ENCODE measurements around the gene SGPP2. TPM values are rescaled to one million over a fixed set of nuclear protein-coding genes. Genes with fewer than 3 reads are reported as not detected.

Gene SGPP2, protein sequence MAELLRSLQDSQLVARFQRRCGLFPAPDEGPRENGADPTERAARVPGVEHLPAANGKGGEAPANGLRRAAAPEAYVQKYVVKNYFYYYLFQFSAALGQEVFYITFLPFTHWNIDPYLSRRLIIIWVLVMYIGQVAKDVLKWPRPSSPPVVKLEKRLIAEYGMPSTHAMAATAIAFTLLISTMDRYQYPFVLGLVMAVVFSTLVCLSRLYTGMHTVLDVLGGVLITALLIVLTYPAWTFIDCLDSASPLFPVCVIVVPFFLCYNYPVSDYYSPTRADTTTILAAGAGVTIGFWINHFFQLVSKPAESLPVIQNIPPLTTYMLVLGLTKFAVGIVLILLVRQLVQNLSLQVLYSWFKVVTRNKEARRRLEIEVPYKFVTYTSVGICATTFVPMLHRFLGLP
- polyA plus RNA-seq = 10 to 100 TPM in 2 of 4 donors, 1 to 10 TPM in 2; 4.0 to 19.1 (median 8.1) TPM
- long read RNA-seq, donor 1 = 0 reads
- long read RNA-seq, donor 2, partial matches to known transcripts = 0 of 1 reads
- long read RNA-seq, donor 2, other reads (novel, unspliced or antisense) = 0 of 1 reads
- long read RNA-seq, donor 3, partial matches to known transcripts = 0 of 2 reads
- long read RNA-seq, donor 3, other reads (novel, unspliced or antisense) = 0 of 2 reads
- long read RNA-seq, donor 4 = 0 reads
- long read RNA-seq, donor 5, partial matches to known transcripts = 0 of 1 reads
- long read RNA-seq, donor 5, other reads (novel, unspliced or antisense) = 0 of 1 reads
- long read RNA-seq, donor 6 = 0 reads
- long read RNA-seq, donor 7 = 0 reads
- long read RNA-seq, donor 8 = 0 reads
- long read RNA-seq, donor 9, partial matches to known transcripts = 0 of 1 reads
- long read RNA-seq, donor 9, other reads (novel, unspliced or antisense) = 0 of 1 reads
- long read RNA-seq, donor 10, transcript SGPP2-201 (5 exons, 3,336 nt) = major isoform, 5 of 5 reads
- long read RNA-seq, donor 10, partial matches to known transcripts = 0 of 5 reads
- long read RNA-seq, donor 10, other reads (novel, unspliced or antisense) = 0 of 5 reads

- H3K36me3 ChIP-seq (ENCODE audit: control insufficient read depth in 3 of 3, insufficient read depth in 2 of 3, low read depth in 1 of 3, low read length in 3 of 3) = no peaks in the 10 kb centered on the region
- FAIRE-seq = no peak
- H3K4me3 ChIP-seq (ENCODE audit: low read depth in 1 of 3, low read length in 3 of 3) = peak within 1 kb of the TSS; percentile 48 to 84 (median 77)
- peak within 1 kb of the TSS in 2 of 3 donors; percentile 81 to 88 for H3K27ac ChIP-seq (ENCODE audit: low read depth in 1 of 3, low read length in 2 of 3)
- 1 to 3% (median 2%) methylated on average over 24 to 61 of the region's 61 CpGs for WGBS, 3 donors
- DNase-seq = peak; percentile 75 to 79
- no peaks in the 10 kb centered on the region for H3K9me3 ChIP-seq (ENCODE audit: control insufficient read depth in 2 of 2, insufficient read depth in 1 of 2, low read depth in 1 of 2, low read length in 1 of 2)
- H3K27me3 ChIP-seq (ENCODE audit: control insufficient read depth in 3 of 3, insufficient read depth in 3 of 3, low read length in 3 of 3) = peaks cover 0 to 24% (median 10%) of the 10 kb centered on the region in 3 donors
- peaks cover 0 to 30% (median 0%) of the 10 kb centered on the region in 3 donors for H3K4me1 ChIP-seq (ENCODE audit: control insufficient read depth in 3 of 3, insufficient read depth in 2 of 3, low read depth in 1 of 3, low read length in 2 of 3)
Measured at GRCh38 chr2:222424276-222424728, at the start of gene SGPP2. Gene SGPP2, plus strand, starts transcription at chr2:222424543. Its CDS starts 60 bp downstream, at chr2:222424603.

DNA sequence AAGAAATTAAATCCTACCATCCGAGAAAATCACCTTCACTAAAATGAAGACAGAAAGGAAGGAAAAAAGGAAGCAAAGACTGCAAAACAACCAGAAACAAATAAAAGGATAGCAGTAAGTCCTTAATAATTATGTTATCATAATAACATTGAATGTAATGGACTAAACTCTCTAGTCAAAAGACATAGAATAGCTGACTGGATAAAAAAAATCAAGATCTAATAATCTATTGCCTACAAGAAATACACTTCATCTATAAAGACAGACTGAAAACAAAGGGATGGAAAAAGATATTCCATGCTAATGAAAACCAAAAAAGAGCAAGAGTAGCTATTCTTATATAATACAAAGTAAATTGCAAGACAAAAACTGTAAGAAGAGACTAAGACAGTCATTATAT is 48.5 kb upstream of the SGPP2 start:
- WGBS, 3 donors = 80 to 94% (median 86%) methylated on average over 1 of the region's 1 CpG
- Histone ChIP-seq H3K27ac (ENCODE audit: low read depth in 1 of 3, low read length in 2 of 3) (no peak overlapping the region), H3K4me1 (ENCODE audit: control insufficient read depth in 3 of 3, insufficient read depth in 2 of 3, low read depth in 1 of 3, low read length in 2 of 3) (no peaks in the 10 kb centered on the region), H3K27me3 (ENCODE audit: control insufficient read depth in 3 of 3, insufficient read depth in 3 of 3, low read length in 3 of 3) (no peaks in the 10 kb centered on the region), H3K36me3 (ENCODE audit: control insufficient read depth in 3 of 3, insufficient read depth in 2 of 3, low read depth in 1 of 3, low read length in 3 of 3) (no peaks in the 10 kb centered on the region), H3K4me3 (ENCODE audit: low read depth in 1 of 3, low read length in 3 of 3) (no peak overlapping the region), H3K9me3 (ENCODE audit: control insufficient read depth in 2 of 2, insufficient read depth in 1 of 2, low read depth in 1 of 2, low read length in 1 of 2) (peaks cover 0 to 7% of the 10 kb centered on the region in 2 donors)
- FAIRE-seq (no peak), DNase-seq (no peak)

DNA sequence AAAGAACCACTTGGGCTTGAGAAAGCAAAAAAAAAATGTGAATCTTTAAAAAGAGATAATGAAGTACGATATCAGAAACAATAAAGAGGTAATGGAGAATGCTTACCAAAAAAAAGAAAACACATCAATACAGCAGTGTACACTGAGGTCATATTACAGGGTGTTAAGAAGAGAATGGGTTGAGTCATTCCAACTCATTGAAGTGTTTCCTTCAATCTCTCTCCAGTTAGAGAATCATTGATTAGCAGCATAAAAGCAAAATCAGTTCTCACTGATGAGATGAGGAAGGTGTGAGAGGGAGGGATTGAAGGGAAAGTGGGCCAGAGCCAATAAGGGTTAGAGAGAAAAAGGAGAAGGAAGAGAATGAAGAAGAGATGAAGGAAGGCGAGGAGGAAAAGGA is 43.9 kb upstream of the SGPP2 start:
- DNase-seq (no peak), FAIRE-seq (no peak)
- Histone ChIP-seq H3K27me3 (ENCODE audit: control insufficient read depth in 3 of 3, insufficient read depth in 3 of 3, low read length in 3 of 3) (no peaks in the 10 kb centered on the region), H3K4me1 (ENCODE audit: control insufficient read depth in 3 of 3, insufficient read depth in 2 of 3, low read depth in 1 of 3, low read length in 2 of 3) (no peaks in the 10 kb centered on the region), H3K9me3 (ENCODE audit: control insufficient read depth in 2 of 2, insufficient read depth in 1 of 2, low read depth in 1 of 2, low read length in 1 of 2) (no peaks in the 10 kb centered on the region), H3K36me3 (ENCODE audit: control insufficient read depth in 3 of 3, insufficient read depth in 2 of 3, low read depth in 1 of 3, low read length in 3 of 3) (no peaks in the 10 kb centered on the region), H3K27ac (ENCODE audit: low read depth in 1 of 3, low read length in 2 of 3) (no peak overlapping the region), H3K4me3 (ENCODE audit: low read depth in 1 of 3, low read length in 3 of 3) (no peak overlapping the region)
- WGBS, 3 donors = 76 to 86% (median 79%) methylated on average over 2 of the region's 2 CpGs

- Histone ChIP-seq H3K9me3 (ENCODE audit: control insufficient read depth in 2 of 2, insufficient read depth in 1 of 2, low read depth in 1 of 2, low read length in 1 of 2) (no peaks in the 10 kb centered on the region), H3K4me3 (ENCODE audit: low read depth in 1 of 3, low read length in 3 of 3) (no peak overlapping the region), H3K27ac (ENCODE audit: low read depth in 1 of 3, low read length in 2 of 3) (no peak overlapping the region), H3K27me3 (ENCODE audit: control insufficient read depth in 3 of 3, insufficient read depth in 3 of 3, low read length in 3 of 3) (no peaks in the 10 kb centered on the region), H3K36me3 (ENCODE audit: control insufficient read depth in 3 of 3, insufficient read depth in 2 of 3, low read depth in 1 of 3, low read length in 3 of 3) (no peaks in the 10 kb centered on the region), H3K4me1 (ENCODE audit: control insufficient read depth in 3 of 3, insufficient read depth in 2 of 3, low read depth in 1 of 3, low read length in 2 of 3) (no peaks in the 10 kb centered on the region)
- 76 to 88% (median 77%) methylated on average over 3 of the region's 3 CpGs for WGBS, 3 donors
- no peak for DNase-seq
- no peak for FAIRE-seq
Measured at GRCh38 chr2:222381566-222381965, 42.8 kb upstream of the SGPP2 start.

DNA sequence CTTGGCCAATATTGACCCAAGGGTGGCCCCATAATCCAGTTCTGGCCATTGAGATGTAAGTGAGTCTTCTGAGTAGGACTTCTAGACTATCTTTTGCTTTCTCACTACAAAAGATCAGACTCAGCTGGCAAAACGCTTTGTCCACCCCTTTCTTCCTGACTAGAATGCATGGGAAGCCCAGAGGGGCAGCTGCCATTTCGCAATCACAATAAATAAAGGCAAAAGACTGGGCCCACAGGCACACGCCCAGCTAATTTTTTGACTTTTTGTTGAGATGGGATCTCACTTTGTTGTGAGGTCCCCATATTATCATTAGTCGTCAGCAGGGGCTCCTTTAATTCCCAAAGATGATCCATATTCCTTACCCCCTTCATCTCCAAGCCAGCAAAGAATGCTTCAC is 41.1 kb upstream of the SGPP2 start:
- H3K9me3 ChIP-seq (ENCODE audit: control insufficient read depth in 2 of 2, insufficient read depth in 1 of 2, low read depth in 1 of 2, low read length in 1 of 2) = no peaks in the 10 kb centered on the region
- 81 to 92% (median 81%) methylated on average over 4 of the region's 4 CpGs for WGBS, 3 donors
- H3K4me3 ChIP-seq (ENCODE audit: low read depth in 1 of 3, low read length in 3 of 3) = no peak overlapping the region
- H3K27ac ChIP-seq (ENCODE audit: low read depth in 1 of 3, low read length in 2 of 3) = no peak overlapping the region
- no peaks in the 10 kb centered on the region for H3K4me1 ChIP-seq (ENCODE audit: control insufficient read depth in 3 of 3, insufficient read depth in 2 of 3, low read depth in 1 of 3, low read length in 2 of 3)
- no peaks in the 10 kb centered on the region for H3K36me3 ChIP-seq (ENCODE audit: control insufficient read depth in 3 of 3, insufficient read depth in 2 of 3, low read depth in 1 of 3, low read length in 3 of 3)
- H3K27me3 ChIP-seq (ENCODE audit: control insufficient read depth in 3 of 3, insufficient read depth in 3 of 3, low read length in 3 of 3) = no peaks in the 10 kb centered on the region
- FAIRE-seq = no peak
- DNase-seq = no peak

DNA sequence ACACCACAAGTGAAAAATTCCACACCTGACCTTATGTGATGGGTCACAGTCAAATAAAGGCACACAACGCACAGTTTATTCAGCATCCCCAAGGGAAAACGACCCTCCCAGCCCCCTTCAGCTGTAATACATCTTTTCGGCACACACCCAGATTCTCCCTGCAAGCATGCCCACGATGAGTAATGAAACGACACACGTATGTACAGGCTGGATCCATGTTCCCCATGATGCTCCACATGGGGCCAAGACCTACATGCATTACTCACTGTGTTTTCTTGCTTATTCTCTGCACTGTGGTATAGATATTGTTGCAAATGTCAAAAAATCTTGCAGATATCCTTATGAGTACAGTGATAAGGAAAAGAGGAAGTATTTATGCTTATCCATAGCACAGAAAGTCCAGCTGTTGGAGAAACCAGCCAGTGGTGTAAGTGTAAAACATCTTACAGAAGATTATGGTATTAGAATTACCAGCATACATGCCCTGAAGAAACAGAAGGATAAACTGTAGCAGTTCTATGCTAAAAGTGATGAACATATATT is 32.5 kb upstream of the SGPP2 start:
- 71 to 77% (median 74%) methylated on average over 6 of the region's 6 CpGs for WGBS, 3 donors
- no peaks in the 10 kb centered on the region for H3K4me1 ChIP-seq (ENCODE audit: control insufficient read depth in 3 of 3, insufficient read depth in 2 of 3, low read depth in 1 of 3, low read length in 2 of 3)
- H3K9me3 ChIP-seq (ENCODE audit: control insufficient read depth in 2 of 2, insufficient read depth in 1 of 2, low read depth in 1 of 2, low read length in 1 of 2) = no peaks in the 10 kb centered on the region
- H3K36me3 ChIP-seq (ENCODE audit: control insufficient read depth in 3 of 3, insufficient read depth in 2 of 3, low read depth in 1 of 3, low read length in 3 of 3) = no peaks in the 10 kb centered on the region
- DNase-seq (no peak), FAIRE-seq (no peak)
- H3K4me3 ChIP-seq (ENCODE audit: low read depth in 1 of 3, low read length in 3 of 3) = no peak overlapping the region
- H3K27ac ChIP-seq (ENCODE audit: low read depth in 1 of 3, low read length in 2 of 3) = no peak overlapping the region
- H3K27me3 ChIP-seq (ENCODE audit: control insufficient read depth in 3 of 3, insufficient read depth in 3 of 3, low read length in 3 of 3) = peaks cover 0 to 3% (median 0%) of the 10 kb centered on the region in 3 donors

DNA sequence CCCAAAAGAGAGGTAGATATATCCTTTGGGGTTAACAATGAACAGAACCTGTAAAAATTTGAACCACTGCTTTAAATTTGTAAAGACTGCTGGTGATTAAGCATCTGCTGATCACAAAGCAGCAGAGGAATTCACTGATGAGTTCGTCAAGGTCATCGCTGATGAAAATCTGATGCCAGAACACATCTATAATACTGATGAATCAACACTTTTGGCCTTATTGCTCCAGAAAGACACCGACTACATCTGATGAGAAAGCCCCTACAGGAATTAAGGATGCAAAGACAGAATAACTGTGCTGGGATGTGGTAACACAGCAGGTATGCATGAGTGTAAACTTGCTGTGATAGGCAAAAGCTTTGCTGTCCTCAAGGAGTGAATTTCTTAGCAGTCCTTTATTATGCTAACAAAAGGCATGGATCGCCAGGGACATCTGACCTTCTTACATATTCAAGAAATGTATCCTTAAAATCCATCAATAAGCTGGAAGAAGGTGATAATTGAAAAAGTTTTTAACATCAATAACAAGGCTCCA is 30.5 kb upstream of the SGPP2 start:
- FAIRE-seq = no peak
- H3K9me3 ChIP-seq (ENCODE audit: control insufficient read depth in 2 of 2, insufficient read depth in 1 of 2, low read depth in 1 of 2, low read length in 1 of 2) = no peaks in the 10 kb centered on the region
- H3K27ac ChIP-seq (ENCODE audit: low read depth in 1 of 3, low read length in 2 of 3) = no peak overlapping the region
- no peak for DNase-seq
- 80 to 90% (median 88%) methylated on average over 4 of the region's 4 CpGs for WGBS, 3 donors
- no peaks in the 10 kb centered on the region for H3K4me1 ChIP-seq (ENCODE audit: control insufficient read depth in 3 of 3, insufficient read depth in 2 of 3, low read depth in 1 of 3, low read length in 2 of 3)
- no peaks in the 10 kb centered on the region for H3K36me3 ChIP-seq (ENCODE audit: control insufficient read depth in 3 of 3, insufficient read depth in 2 of 3, low read depth in 1 of 3, low read length in 3 of 3)
- H3K4me3 ChIP-seq (ENCODE audit: low read depth in 1 of 3, low read length in 3 of 3) = no peak overlapping the region
- H3K27me3 ChIP-seq (ENCODE audit: control insufficient read depth in 3 of 3, insufficient read depth in 3 of 3, low read length in 3 of 3) = peaks cover 0 to 3% (median 0%) of the 10 kb centered on the region in 3 donors

DNA sequence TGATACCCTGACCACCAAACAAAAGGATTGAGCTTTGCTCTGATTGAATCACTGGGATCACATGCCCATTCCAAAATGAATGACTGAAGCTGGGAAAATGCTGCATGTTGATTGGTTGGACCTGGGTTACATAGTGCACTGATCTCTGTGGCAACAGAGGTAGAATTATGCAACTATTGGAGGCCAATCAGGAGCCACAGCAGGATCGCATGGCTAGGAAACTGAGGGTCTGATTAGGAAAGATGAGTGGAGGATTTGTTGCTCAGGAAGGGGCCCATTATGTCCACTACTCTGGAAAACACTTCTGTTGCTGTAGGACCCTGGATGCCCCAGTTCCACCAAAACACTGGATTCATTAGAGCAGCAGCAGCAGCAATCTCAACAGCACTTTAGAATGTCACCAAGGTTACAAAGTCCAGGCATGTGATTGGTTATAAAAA is 25.9 kb upstream of the SGPP2 start:
- H3K4me3 ChIP-seq (ENCODE audit: low read depth in 1 of 3, low read length in 3 of 3) = no peak overlapping the region
- FAIRE-seq (no peak), DNase-seq (peak; percentile 33 to 74)
- H3K9me3 ChIP-seq (ENCODE audit: control insufficient read depth in 2 of 2, insufficient read depth in 1 of 2, low read depth in 1 of 2, low read length in 1 of 2) = no peaks in the 10 kb centered on the region
- peak overlapping the region in 1 of 3 donors; percentile 25 for H3K27ac ChIP-seq (ENCODE audit: low read depth in 1 of 3, low read length in 2 of 3)
- H3K4me1 ChIP-seq (ENCODE audit: control insufficient read depth in 3 of 3, insufficient read depth in 2 of 3, low read depth in 1 of 3, low read length in 2 of 3) = no peaks in the 10 kb centered on the region
- no peaks in the 10 kb centered on the region for H3K27me3 ChIP-seq (ENCODE audit: control insufficient read depth in 3 of 3, insufficient read depth in 3 of 3, low read length in 3 of 3)
- no peaks in the 10 kb centered on the region for H3K36me3 ChIP-seq (ENCODE audit: control insufficient read depth in 3 of 3, insufficient read depth in 2 of 3, low read depth in 1 of 3, low read length in 3 of 3)
- WGBS, 3 donors = 13 to 45% (median 32%) methylated on average over 1 of the region's 1 CpG
